ENCODE results near the gene KHDRBS1. TPM values are rescaled to one million over a fixed set of nuclear protein-coding genes. Genes with fewer than 3 reads are reported as not detected.

KHDRBS1 gene
- total and polyA plus RNA-seq, 2 of the 13 experiments (the other 11 are each of a cell fraction or from before 2014, with no cell fraction given) = 25.1 to 39.0 TPM

GRCh38 chr1:32072622-32073298, 59.1 kb downstream of the KHDRBS1 start, which contains the start of gene TMEM39B (continued):
- TF ChIP-seq ZNF609 (CRISPR knock-in tag; IDR thresholded peaks at IDR 0.05; ENCODE audit: borderline replicate concordance) (peak; percentile 66; the same call in 1 of the 2 replicates), RFX5 (IDR thresholded peaks at IDR 0.05; ENCODE audit: low read depth, low read length) (no peak), ZNF615 (CRISPR knock-in tag; IDR thresholded peaks at IDR 0.05; ENCODE audit: borderline replicate concordance) (no peak), TRIM24 (CRISPR knock-in tag; IDR thresholded peaks at IDR 0.05) (no peak), BORCS8-MEF2B (CRISPR knock-in tag; IDR thresholded peaks at IDR 0.05) (no peak), JUND (CRISPR knock-in tag; IDR thresholded peaks at IDR 0.05) (no peak), ZNF414 (CRISPR knock-in tag; IDR thresholded peaks at IDR 0.05) (peak; percentile 42; the same call in 1 of the 2 replicates), PPARG (CRISPR knock-in tag; conservative IDR thresholded peaks at IDR 0.05) (no peak), MLLT10 (CRISPR knock-in tag; IDR thresholded peaks at IDR 0.05) (no peak), ZNF589 (CRISPR knock-in tag; conservative IDR thresholded peaks at IDR 0.05) (no peak), HMG20A (CRISPR knock-in tag; IDR thresholded peaks at IDR 0.05; ENCODE audit: borderline replicate concordance) (no peak), ZNF350 (CRISPR knock-in tag; IDR thresholded peaks at IDR 0.05; ENCODE audit: borderline replicate concordance, low read depth) (peak; percentile 68; the same call in 1 of the 2 replicates), PAX8 (CRISPR knock-in tag; IDR thresholded peaks at IDR 0.05; ENCODE audit: borderline replicate concordance) (no peak), ZNF703 (CRISPR knock-in tag; IDR thresholded peaks at IDR 0.05; ENCODE audit: borderline replicate concordance) (no peak), ZSCAN21 (CRISPR knock-in tag; IDR thresholded peaks at IDR 0.05; ENCODE audit: borderline replicate concordance) (peak; percentile 84; the same call in 1 of the 2 replicates), CSRNP2 (CRISPR knock-in tag; conservative IDR thresholded peaks at IDR 0.05; ENCODE audit: low read depth) (no peak), HNF4G (IDR thresholded peaks at IDR 0.05; ENCODE audit: borderline replicate concordance, low read depth, low read length) (no peak), HNF4G (CRISPR knock-in tag; IDR thresholded peaks at IDR 0.05; ENCODE audit: borderline replicate concordance, low read depth) (no peak), SPEN (CRISPR knock-in tag; IDR thresholded peaks at IDR 0.05; ENCODE audit: low read depth) (peak; percentile 71; the same call in 1 of the 2 replicates), SRF (IDR thresholded peaks at IDR 0.05; ENCODE audit: low read depth, low read length) (no peak)
- TF ChIP-seq, protein P1, sequence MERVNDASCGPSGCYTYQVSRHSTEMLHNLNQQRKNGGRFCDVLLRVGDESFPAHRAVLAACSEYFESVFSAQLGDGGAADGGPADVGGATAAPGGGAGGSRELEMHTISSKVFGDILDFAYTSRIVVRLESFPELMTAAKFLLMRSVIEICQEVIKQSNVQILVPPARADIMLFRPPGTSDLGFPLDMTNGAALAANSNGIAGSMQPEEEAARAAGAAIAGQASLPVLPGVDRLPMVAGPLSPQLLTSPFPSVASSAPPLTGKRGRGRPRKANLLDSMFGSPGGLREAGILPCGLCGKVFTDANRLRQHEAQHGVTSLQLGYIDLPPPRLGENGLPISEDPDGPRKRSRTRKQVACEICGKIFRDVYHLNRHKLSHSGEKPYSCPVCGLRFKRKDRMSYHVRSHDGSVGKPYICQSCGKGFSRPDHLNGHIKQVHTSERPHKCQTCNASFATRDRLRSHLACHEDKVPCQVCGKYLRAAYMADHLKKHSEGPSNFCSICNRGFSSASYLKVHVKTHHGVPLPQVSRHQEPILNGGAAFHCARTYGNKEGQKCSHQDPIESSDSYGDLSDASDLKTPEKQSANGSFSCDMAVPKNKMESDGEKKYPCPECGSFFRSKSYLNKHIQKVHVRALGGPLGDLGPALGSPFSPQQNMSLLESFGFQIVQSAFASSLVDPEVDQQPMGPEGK (CRISPR knock-in tag; IDR thresholded peaks at IDR 0.05) = no peak
